Activated T-helper 1 cell treated with Interleukin-2 at 50 U/mL for 16 hours (primary cell): Measurements from ENCODE around the gene NFIC.
"Not testable (repeated sequence)": the region's sequence is repeated elsewhere in the genome, so short reads cannot be mapped to it uniquely, and the experiment has no call there.

Experiments used
- DNase-seq: peaks from one replicate; pipeline ENCODE4 v3.0.0-alpha.2; 2020; ENCODE audit warnings: low read depth

The NFIC gene

GRCh38 chr19:3365836-3366752 is at the start of gene NFIC:
TSS of gene NFIC (plus strand) at chr19:3366583. CDS start at chr19:3366637, 54 bp downstream.
- no peak for DNase-seq

GRCh38 chr19:3316659-3317207 is 49.6 kb upstream of the NFIC start:
- DNase-seq = no peak

GRCh38 chr19:3319643-3320353 is 46.6 kb upstream of the NFIC start:
- DNase-seq = no peak

- no peak for DNase-seq
Measured at GRCh38 chr19:3320354-3320670, 46.1 kb upstream of the NFIC start.

- no peak for DNase-seq
Measured at GRCh38 chr19:3320853-3321252, 45.5 kb upstream of the NFIC start.

GRCh38 chr19:3321696-3322095 is 44.7 kb upstream of the NFIC start:
- no peak for DNase-seq

GRCh38 chr19:3322199-3322978 is 44.0 kb upstream of the NFIC start:
- no peak for DNase-seq

- DNase-seq = no peak
Measured at GRCh38 chr19:3323026-3323425, 43.4 kb upstream of the NFIC start.

- DNase-seq = no peak
Measured at GRCh38 chr19:3323658-3324057, 42.7 kb upstream of the NFIC start.

- peak; percentile 39 for DNase-seq
Measured at GRCh38 chr19:3324405-3324856, 42.0 kb upstream of the NFIC start.

GRCh38 chr19:3325451-3325850 is 40.9 kb upstream of the NFIC start:
- no peak for DNase-seq

GRCh38 chr19:3328743-3329142 is 37.6 kb upstream of the NFIC start:
- DNase-seq = no peak

- no peak for DNase-seq
Measured at GRCh38 chr19:3330047-3330446, 36.3 kb upstream of the NFIC start.

GRCh38 chr19:3332232-3332631 is 34.2 kb upstream of the NFIC start:
- DNase-seq = not testable (repeated sequence)

GRCh38 chr19:3333020-3333583 is 33.3 kb upstream of the NFIC start:
- DNase-seq = no peak

GRCh38 chr19:3333662-3334061 is 32.7 kb upstream of the NFIC start:
- DNase-seq = no peak

GRCh38 chr19:3334749-3335430 is 31.5 kb upstream of the NFIC start:
- not testable (repeated sequence) for DNase-seq

GRCh38 chr19:3335431-3336350 is 30.7 kb upstream of the NFIC start:
- DNase-seq = no peak

GRCh38 chr19:3336351-3336679 is 30.1 kb upstream of the NFIC start:
- DNase-seq = no peak
